ENCODE results near the gene AKT1.

DNA sequence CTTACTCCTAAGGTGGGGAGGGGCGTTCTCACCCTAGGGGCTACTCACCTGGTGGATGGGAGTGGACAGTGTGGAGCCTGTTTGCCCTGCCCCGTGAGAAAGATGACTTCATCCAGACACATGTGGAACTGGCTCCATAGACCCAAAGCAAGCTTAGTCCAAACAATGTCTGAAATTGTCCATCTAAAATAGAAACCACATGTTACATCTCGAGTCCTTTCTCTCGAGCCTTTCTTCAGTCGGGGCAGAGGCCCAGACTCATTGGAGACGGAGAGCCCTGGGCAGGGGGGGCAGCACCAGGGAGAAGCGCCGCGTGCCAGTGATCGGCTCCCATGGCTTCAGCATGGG is 38.3 kb downstream of the AKT1 start:
- TF ChIP-seq, protein P1, sequence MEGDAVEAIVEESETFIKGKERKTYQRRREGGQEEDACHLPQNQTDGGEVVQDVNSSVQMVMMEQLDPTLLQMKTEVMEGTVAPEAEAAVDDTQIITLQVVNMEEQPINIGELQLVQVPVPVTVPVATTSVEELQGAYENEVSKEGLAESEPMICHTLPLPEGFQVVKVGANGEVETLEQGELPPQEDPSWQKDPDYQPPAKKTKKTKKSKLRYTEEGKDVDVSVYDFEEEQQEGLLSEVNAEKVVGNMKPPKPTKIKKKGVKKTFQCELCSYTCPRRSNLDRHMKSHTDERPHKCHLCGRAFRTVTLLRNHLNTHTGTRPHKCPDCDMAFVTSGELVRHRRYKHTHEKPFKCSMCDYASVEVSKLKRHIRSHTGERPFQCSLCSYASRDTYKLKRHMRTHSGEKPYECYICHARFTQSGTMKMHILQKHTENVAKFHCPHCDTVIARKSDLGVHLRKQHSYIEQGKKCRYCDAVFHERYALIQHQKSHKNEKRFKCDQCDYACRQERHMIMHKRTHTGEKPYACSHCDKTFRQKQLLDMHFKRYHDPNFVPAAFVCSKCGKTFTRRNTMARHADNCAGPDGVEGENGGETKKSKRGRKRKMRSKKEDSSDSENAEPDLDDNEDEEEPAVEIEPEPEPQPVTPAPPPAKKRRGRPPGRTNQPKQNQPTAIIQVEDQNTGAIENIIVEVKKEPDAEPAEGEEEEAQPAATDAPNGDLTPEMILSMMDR (conservative IDR thresholded peaks at IDR 0.05; ENCODE audit: low read depth in 2 of 2) = no peak
- no peak for TF ChIP-seq EZH2 (IDR thresholded peaks at IDR 0.05; ENCODE audit: low read depth, unreplicated experiment)
- no peak for TF ChIP-seq EZH2phosphoT487 (IDR thresholded peaks at IDR 0.05; ENCODE audit: unreplicated experiment)

All from GM23338 (cell line).